HEK293 (cell line): ENCODE data around the gene RPE65.

Experiments used
- PRDM1 ChIP-seq: fragments of 450-650 bp; formaldehyde crosslinking; IDR thresholded peaks from 2 replicates; pipeline ENCODE4; 2016; ENCODE audit warnings: missing biosample characterization, missing genetic modification characterization
- TRIM28 ChIP-seq: IDR thresholded peaks from 2 replicates; pipeline ENCODE4 v1.6.1; 2011; ENCODE audit warnings: low read length, control low read depth, borderline replicate concordance
- ZFP37 ChIP-seq: fragments of 450-650 bp; formaldehyde crosslinking; IDR thresholded peaks from 2 replicates; pipeline ENCODE4 v1.5.1; 2016; ENCODE audit warnings: missing biosample characterization, missing genetic modification characterization
- ZNF138 ChIP-seq: fragments of 450-650 bp; formaldehyde crosslinking; IDR thresholded peaks from 2 replicates; pipeline ENCODE4 v1.5.1; 2016; ENCODE audit warnings: missing biosample characterization, missing genetic modification characterization, borderline replicate concordance
- ZNF621 ChIP-seq: fragments of 450-650 bp; formaldehyde crosslinking; IDR thresholded peaks from 2 replicates; pipeline ENCODE4 v1.5.1; 2017; ENCODE audit warnings: missing biosample characterization, missing genetic modification characterization
- ZNF626 ChIP-seq: fragments of 450-650 bp; sonication (Bioruptor Pico); formaldehyde crosslinking; IDR thresholded peaks from 2 replicates; pipeline ENCODE4 v1.5.1; 2018; ENCODE audit warnings: missing biosample characterization, missing genetic modification characterization, inconsistent platforms
- TF ChIP-seq, protein P1 (sequence below): fragments of 450-650 bp; formaldehyde crosslinking; IDR thresholded peaks from 2 replicates; pipeline ENCODE4 v1.5.1; 2016; ENCODE audit warnings: missing biosample characterization, missing genetic modification characterization
- TF ChIP-seq, protein P2 (sequence below): fragments of 450-650 bp; formaldehyde crosslinking; IDR thresholded peaks from 2 replicates; pipeline ENCODE4 v1.5.1; 2016; ENCODE audit warnings: missing biosample characterization, missing genetic modification characterization, low read depth
- TF ChIP-seq, protein P3 (sequence below): fragments of 450-650 bp; formaldehyde crosslinking; IDR thresholded peaks from 2 replicates; pipeline ENCODE4 v1.5.1; 2016; ENCODE audit warnings: missing biosample characterization, missing genetic modification characterization
- TF ChIP-seq, protein P4 (sequence below): fragments of 450-650 bp; formaldehyde crosslinking; optimal IDR thresholded peaks from 2 replicates; pipeline ENCODE3; 2016; ENCODE audit warnings: missing biosample characterization, mild to moderate bottlenecking, missing genetic modification characterization

DNA sequence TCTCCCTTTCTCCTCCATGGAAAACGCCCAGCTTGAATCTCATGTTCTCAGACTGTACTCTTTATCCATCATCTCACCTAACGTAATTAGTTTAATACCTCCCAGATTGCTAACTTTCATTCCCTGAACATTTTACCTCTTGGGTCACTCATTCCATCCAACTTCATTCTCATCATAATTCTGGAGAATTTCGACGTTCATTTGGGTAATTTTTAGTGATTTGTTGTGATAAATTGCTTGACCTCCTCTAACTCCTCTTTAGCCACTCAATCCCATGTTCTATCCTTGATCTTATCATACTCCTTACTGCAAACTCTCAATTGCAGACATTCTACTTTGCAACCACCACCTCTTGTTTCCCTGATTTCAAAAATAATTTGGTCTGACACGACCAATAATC, 28.4 kb downstream of the RPE65 start:
- no peak for TF ChIP-seq ZNF626 (tag by site-specific recombination)
- no peak for TF ChIP-seq PRDM1 (tag by site-specific recombination)
- no peak for TF ChIP-seq ZNF621 (tag by site-specific recombination)
- TF ChIP-seq, protein P1, sequence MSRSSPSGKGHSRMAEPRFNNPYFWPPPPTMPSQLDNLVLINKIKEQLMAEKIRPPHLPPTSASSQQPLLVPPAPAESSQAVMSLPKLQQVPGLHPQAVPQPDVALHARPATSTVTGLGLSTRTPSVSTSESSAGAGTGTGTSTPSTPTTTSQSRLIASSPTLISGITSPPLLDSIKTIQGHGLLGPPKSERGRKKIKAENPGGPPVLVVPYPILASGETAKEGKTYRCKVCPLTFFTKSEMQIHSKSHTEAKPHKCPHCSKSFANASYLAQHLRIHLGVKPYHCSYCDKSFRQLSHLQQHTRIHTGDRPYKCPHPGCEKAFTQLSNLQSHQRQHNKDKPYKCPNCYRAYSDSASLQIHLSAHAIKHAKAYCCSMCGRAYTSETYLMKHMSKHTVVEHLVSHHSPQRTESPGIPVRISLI (tag by site-specific recombination): no peak
- TF ChIP-seq, protein P2, sequence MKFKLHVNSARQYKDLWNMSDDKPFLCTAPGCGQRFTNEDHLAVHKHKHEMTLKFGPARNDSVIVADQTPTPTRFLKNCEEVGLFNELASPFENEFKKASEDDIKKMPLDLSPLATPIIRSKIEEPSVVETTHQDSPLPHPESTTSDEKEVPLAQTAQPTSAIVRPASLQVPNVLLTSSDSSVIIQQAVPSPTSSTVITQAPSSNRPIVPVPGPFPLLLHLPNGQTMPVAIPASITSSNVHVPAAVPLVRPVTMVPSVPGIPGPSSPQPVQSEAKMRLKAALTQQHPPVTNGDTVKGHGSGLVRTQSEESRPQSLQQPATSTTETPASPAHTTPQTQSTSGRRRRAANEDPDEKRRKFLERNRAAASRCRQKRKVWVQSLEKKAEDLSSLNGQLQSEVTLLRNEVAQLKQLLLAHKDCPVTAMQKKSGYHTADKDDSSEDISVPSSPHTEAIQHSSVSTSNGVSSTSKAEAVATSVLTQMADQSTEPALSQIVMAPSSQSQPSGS: no peak
- TF ChIP-seq, protein P3, sequence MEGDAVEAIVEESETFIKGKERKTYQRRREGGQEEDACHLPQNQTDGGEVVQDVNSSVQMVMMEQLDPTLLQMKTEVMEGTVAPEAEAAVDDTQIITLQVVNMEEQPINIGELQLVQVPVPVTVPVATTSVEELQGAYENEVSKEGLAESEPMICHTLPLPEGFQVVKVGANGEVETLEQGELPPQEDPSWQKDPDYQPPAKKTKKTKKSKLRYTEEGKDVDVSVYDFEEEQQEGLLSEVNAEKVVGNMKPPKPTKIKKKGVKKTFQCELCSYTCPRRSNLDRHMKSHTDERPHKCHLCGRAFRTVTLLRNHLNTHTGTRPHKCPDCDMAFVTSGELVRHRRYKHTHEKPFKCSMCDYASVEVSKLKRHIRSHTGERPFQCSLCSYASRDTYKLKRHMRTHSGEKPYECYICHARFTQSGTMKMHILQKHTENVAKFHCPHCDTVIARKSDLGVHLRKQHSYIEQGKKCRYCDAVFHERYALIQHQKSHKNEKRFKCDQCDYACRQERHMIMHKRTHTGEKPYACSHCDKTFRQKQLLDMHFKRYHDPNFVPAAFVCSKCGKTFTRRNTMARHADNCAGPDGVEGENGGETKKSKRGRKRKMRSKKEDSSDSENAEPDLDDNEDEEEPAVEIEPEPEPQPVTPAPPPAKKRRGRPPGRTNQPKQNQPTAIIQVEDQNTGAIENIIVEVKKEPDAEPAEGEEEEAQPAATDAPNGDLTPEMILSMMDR: no peak
- TF ChIP-seq, protein P4, sequence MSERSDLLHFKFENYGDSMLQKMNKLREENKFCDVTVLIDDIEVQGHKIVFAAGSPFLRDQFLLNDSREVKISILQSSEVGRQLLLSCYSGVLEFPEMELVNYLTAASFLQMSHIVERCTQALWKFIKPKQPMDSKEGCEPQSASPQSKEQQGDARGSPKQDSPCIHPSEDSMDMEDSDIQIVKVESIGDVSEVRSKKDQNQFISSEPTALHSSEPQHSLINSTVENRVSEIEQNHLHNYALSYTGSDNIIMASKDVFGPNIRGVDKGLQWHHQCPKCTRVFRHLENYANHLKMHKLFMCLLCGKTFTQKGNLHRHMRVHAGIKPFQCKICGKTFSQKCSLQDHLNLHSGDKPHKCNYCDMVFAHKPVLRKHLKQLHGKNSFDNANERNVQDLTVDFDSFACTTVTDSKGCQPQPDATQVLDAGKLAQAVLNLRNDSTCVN (tag by site-specific recombination): no peak
- TF ChIP-seq ZNF138 (tag by site-specific recombination): no peak
- no peak for TF ChIP-seq ZFP37 (tag by site-specific recombination)
- TF ChIP-seq TRIM28: no peak
